K562 (cell line): ENCODE measurements around the gene SCAMP5. TPM values are rescaled to one million over a fixed set of nuclear protein-coding genes. Genes with fewer than 3 reads are reported as not detected.

Experiments used
- ATAC-seq: fragments of 200-7000 bp; cut with Tn5 transposase; 3 replicates; pipeline ENCODE4 v1.9.1; 2020; ENCODE audit warnings: moderate library complexity
- BruUV-seq: library from RNA; stranded (reverse); fragments of 400-500 nt; replicated peaks from 2 replicates; lab custom pipeline; 2021; lab: Mats Ljungman, UMichigan
- CTCF ChIA-PET: fragments of 300-600 bp; formaldehyde crosslinking; extraction: SDS; loops from one replicate; lab custom pipeline; 2021; ENCODE audit warnings: low intra/inter-chr PET ratio; lab: Yijun Ruan, JAX
- POLR2A ChIA-PET: fragments of 300-600, 350-650 bp; sonication (Branson Sonifier 250); formaldehyde crosslinking; extraction: SDS; loops from one replicate; lab custom pipeline; 2021; ENCODE audit warnings: antibody characterized with exemption, inconsistent platforms; lab: Yijun Ruan, JAX
- DNase-seq, 4 experiments: peaks; one replicate each; pipeline versions ENCODE4 v3.0.0 to v3.0.0-alpha.2; 2011 to 2018; ENCODE audit warnings: low spot score in 3 of 4, mixed read lengths in 3 of 4; ENCODE audit errors: extremely low read depth in 1 of 4
- FAIRE-seq: peaks from 2 replicates; lab custom pipeline; 2011; peaks lifted over from hg19 to GRCh38; lab: Jason Lieb, UNC
- H2AFZ ChIP-seq: 2 replicates; pipeline ENCODE4 v1.6.0; 2011; ENCODE audit warnings: low read depth, low read length, control low read depth, inconsistent platforms
- H3K27ac ChIP-seq: fragments of 200-600 bp; 3 replicates; pipeline ENCODE4 v1.8.0; 2011; ENCODE audit warnings: low read depth, mild to moderate bottlenecking, control low read depth, inconsistent platforms, low read length, moderate library complexity, mixed read lengths; ENCODE audit errors: extremely low read depth
- H3K27me3 ChIP-seq, 2 experiments: fragments of 300-600 bp in 1 of 2; 2 replicates in 1 of 2; 3 replicates in 1 of 2; pipeline versions ENCODE4 v1.6.0 to v1.8.0; 2011; ENCODE audit warnings: inconsistent platforms in 2 of 2, low read length in 2 of 2, mild to moderate bottlenecking in 1 of 2, mixed read lengths in 1 of 2, moderate library complexity in 1 of 2; ENCODE audit not compliant: control insufficient read depth in 2 of 2, insufficient read depth in 2 of 2
- H3K36me3 ChIP-seq: fragments of 300-600 bp; 3 replicates; pipeline ENCODE4 v1.8.0; 2011; ENCODE audit warnings: mild to moderate bottlenecking, low read length, inconsistent platforms; ENCODE audit not compliant: control insufficient read depth, insufficient read depth
- H3K4me1 ChIP-seq, 2 experiments: fragments of 200-600 bp in 1 of 2; replicated peaks in 1 of 2; 2 replicates in 1 of 2; 3 replicates in 1 of 2; pipeline versions ENCODE4 v1.5.1 to v1.8.0; 2011; ENCODE audit warnings: inconsistent platforms in 2 of 2, low read length in 2 of 2, mild to moderate bottlenecking in 1 of 2, mixed read lengths in 1 of 2, moderate library complexity in 1 of 2; ENCODE audit not compliant: control insufficient read depth in 2 of 2, insufficient read depth in 2 of 2
- H3K4me2 ChIP-seq: 2 replicates; pipeline ENCODE4 v1.6.1; 2011; ENCODE audit warnings: low read length, control low read depth, inconsistent platforms, mixed read lengths; ENCODE audit not compliant: insufficient read depth
- H3K4me3 ChIP-seq: fragments of 200-600 bp; sonication (generic), shearing (Covaris generic); 2 replicates; pipeline ENCODE4 v1.5.1; 2016; ENCODE audit warnings: control low read depth, inconsistent platforms
- H3K79me2 ChIP-seq: fragments of 200-600 bp; 3 replicates; pipeline ENCODE4 v1.8.0; 2011; ENCODE audit warnings: low read length, inconsistent platforms; ENCODE audit not compliant: control insufficient read depth, insufficient read depth
- H3K9ac ChIP-seq, 2 experiments: 2 replicates each; pipeline versions ENCODE4 v1.6.0 to v1.6.1; 2011; ENCODE audit warnings: low read depth in 2 of 2, low read length in 2 of 2, control low read depth in 1 of 2, inconsistent platforms in 1 of 2, mild to moderate bottlenecking in 1 of 2, mixed read lengths in 1 of 2; ENCODE audit not compliant: insufficient read depth in 1 of 2
- H3K9me1 ChIP-seq: one replicate; pipeline ENCODE4 v1.6.0; 2011; ENCODE audit warnings: inconsistent platforms, mild to moderate bottlenecking, low read length, moderate library complexity; ENCODE audit not compliant: control insufficient read depth, insufficient read depth
- H3K9me3 ChIP-seq: replicated peaks from 2 replicates; pipeline ENCODE4 v1.5.1; 2011; ENCODE audit warnings: low read depth, low read length, inconsistent platforms; ENCODE audit not compliant: control insufficient read depth, insufficient read depth
- H4K20me1 ChIP-seq: replicated peaks from 2 replicates; pipeline ENCODE4 v1.6.1; 2011; ENCODE audit warnings: low read length, inconsistent platforms, mixed read lengths; ENCODE audit not compliant: control insufficient read depth, insufficient read depth
- CBX5 ChIP-seq: IDR thresholded peaks from 2 replicates; pipeline ENCODE4 v1.6.1; 2014; ENCODE audit warnings: low read depth, borderline replicate concordance
- CHD2 ChIP-seq: IDR thresholded peaks from 2 replicates; pipeline ENCODE4 v1.6.1; 2011; ENCODE audit warnings: low read depth, low read length
- EZH2 ChIP-seq: IDR thresholded peaks from 2 replicates; pipeline ENCODE4 v1.6.1; 2012; ENCODE audit warnings: low read depth, mild to moderate bottlenecking, inconsistent platforms, low read length, borderline replicate concordance
- HNRNPH1 ChIP-seq: fragments of 200-400 bp; formaldehyde crosslinking; optimal IDR thresholded peaks from 2 replicates; pipeline ENCODE3; 2017; ENCODE audit warnings: low read depth, mild to moderate bottlenecking, low read length, moderate library complexity
- KLF1 ChIP-seq: fragments of 450-650 bp; IDR thresholded peaks from 2 replicates; pipeline ENCODE4 v1.6.1; 2016; ENCODE audit warnings: missing genetic modification characterization, missing compliant biosample characterization
- LARP7 ChIP-seq: fragments of 450-650 bp; IDR thresholded peaks from 2 replicates; pipeline ENCODE4 v1.6.1; 2016
- NCOA2 ChIP-seq, 2 experiments: fragments of 450-650 bp; IDR thresholded peaks; 2 replicates each; pipeline ENCODE4 v1.6.1; 2018; ENCODE audit warnings: mild to moderate bottlenecking in 2 of 2, moderate library complexity in 1 of 2; ENCODE audit not compliant: partially characterized antibody in 2 of 2
- SMAD2 ChIP-seq: fragments of 150-350 bp; IDR thresholded peaks from 2 replicates; pipeline ENCODE4 v1.6.1; 2014; ENCODE audit warnings: low read depth, mild to moderate bottlenecking, low read length
- SMC3 ChIP-seq: conservative IDR thresholded peaks from 2 replicates; pipeline ENCODE4 v1.6.1; 2011; ENCODE audit warnings: low read depth, low read length, improper control_type of control experiment; ENCODE audit not compliant: insufficient read depth
- SNRNP70 ChIP-seq: fragments of 200-400 bp; formaldehyde crosslinking; optimal IDR thresholded peaks from 2 replicates; pipeline ENCODE3; 2017; ENCODE audit warnings: low read depth, low read length
- TAF7 ChIP-seq: fragments of 450-650 bp; IDR thresholded peaks from 2 replicates; pipeline ENCODE4 v1.6.1; 2016; ENCODE audit warnings: missing genetic modification characterization, missing compliant biosample characterization
- TOE1 ChIP-seq, 2 experiments: fragments of 450-650 bp in 1 of 2; sonication (generic) in 1 of 2; formaldehyde crosslinking in 1 of 2; IDR thresholded peaks; 2 replicates each; pipeline versions ENCODE4 v1.7.1 to v1.8.0; 2016 to 2022; ENCODE audit warnings: borderline replicate concordance in 2 of 2, mild to moderate bottlenecking in 2 of 2, antibody characterized with exemption in 1 of 2, inconsistent platforms in 1 of 2, low read depth in 1 of 2, missing genetic modification reagents in 1 of 2, moderate library complexity in 1 of 2
- YY1 ChIP-seq, 3 experiments: IDR thresholded peaks; 2 replicates each; pipeline ENCODE4 v1.6.1; 2011; ENCODE audit warnings: low read length in 2 of 3, mild to moderate bottlenecking in 2 of 3, moderate library complexity in 2 of 3, borderline replicate concordance in 1 of 3, control low read depth in 1 of 3, low read depth in 1 of 3; ENCODE audit not compliant: insufficient read depth in 3 of 3, insufficient replicate concordance in 2 of 3, control insufficient read depth in 1 of 3, insufficient read length in 1 of 3; ENCODE audit errors: extremely low read depth in 1 of 3
- ZBTB7A ChIP-seq: IDR thresholded peaks from 2 replicates; pipeline ENCODE4 v1.6.1; 2011; ENCODE audit warnings: low read depth, mild to moderate bottlenecking, low read length, moderate library complexity, borderline replicate concordance; ENCODE audit not compliant: control insufficient read depth
- ZFX ChIP-seq: sonication (generic); formaldehyde crosslinking; IDR thresholded peaks from 2 replicates; pipeline ENCODE4 v1.8.0; 2022; ENCODE audit warnings: mild to moderate bottlenecking, missing genetic modification reagents, moderate library complexity
- ZKSCAN1 ChIP-seq: fragments of 150-350 bp; IDR thresholded peaks from 2 replicates; pipeline ENCODE4 v1.6.1; 2016; ENCODE audit warnings: low read depth, low read length
- ZNF384 ChIP-seq: IDR thresholded peaks from 2 replicates; pipeline ENCODE4 v1.6.1; 2012; ENCODE audit warnings: low read depth, low read length, improper control_type of control experiment
- WGBS: fragments of 100-300 bp; shearing (Covaris generic); methylation state at CpG from one replicate; pipeline ENCODE4 v1.1.6; 2016; ENCODE audit warnings: low coverage, mixed read lengths; ENCODE audit not compliant: insufficient coverage; ENCODE audit errors: missing lambda C conversion rate; 5-methylcytosine and 5-hydroxymethylcytosine counted together
- in situ Hi-C: fragments of 300-500 bp; cut with MboI; formaldehyde crosslinking; loops from 4 replicates; pipeline ENCODE4 v1.15.0; 2018; ENCODE audit warnings: inconsistent platforms, mixed read lengths
- intact Hi-C: fragments of 100-400 bp; cut with micrococcal nuclease; formaldehyde crosslinking; loops from 2 replicates; pipeline ENCODE4 v1.14.2; 2022
- polyA plus RNA-seq, 8 experiments: library from polyadenylated mRNA; depleted of rRNA in 4 of 8; stranded (reverse) in 5 of 8; unstranded in 3 of 8; fragments of >200 nt; fragmentation: Nextera tagmentation in 2 of 8; fragmentation: Illumina TruSeq in 1 of 8; extraction: Ambion mirVana in 2 of 8; extraction: Trizol in 1 of 8; gene quantifications; 2 replicates each; pipeline versions ENCODE4 v1.2.1 to v1.2.3, GENCODE V29; 2011 to 2014; ENCODE audit warnings: inconsistent platforms in 1 of 8, missing spikeins in 1 of 8
- total RNA-seq, 7 experiments: library from RNA; depleted of rRNA in 6 of 7; stranded (reverse); fragments of >200 nt in 6 of 7; fragmentation: Illumina TruSeq in 2 of 7; extraction: Trizol in 2 of 7; gene quantifications; 2 replicates each; pipeline versions ENCODE4 v1.2.1 to v1.2.3, GENCODE V29; 2011 to 2021; ENCODE audit warnings: low replicate concordance in 1 of 7
- TF ChIP-seq, protein P1 (sequence below): fragments of 450-650 bp; IDR thresholded peaks from 2 replicates; pipeline ENCODE4 v1.6.1; 2014; ENCODE audit warnings: low read depth, mild to moderate bottlenecking, moderate library complexity, borderline replicate concordance
- TF ChIP-seq, protein P2 (sequence below): fragments of 250-450 bp; sonication (Bioruptor Pico); IDR thresholded peaks from 2 replicates; pipeline ENCODE4 v1.4.0; 2020; ENCODE audit warnings: borderline replicate concordance

SCAMP5 gene
- total and polyA plus RNA-seq, 9 of the 15 experiments (the other 6 are each of a cell fraction or from before 2014, with no cell fraction given), result 0.09 to 0.29 (median 0.19) TPM; not detected in 5

DNA sequence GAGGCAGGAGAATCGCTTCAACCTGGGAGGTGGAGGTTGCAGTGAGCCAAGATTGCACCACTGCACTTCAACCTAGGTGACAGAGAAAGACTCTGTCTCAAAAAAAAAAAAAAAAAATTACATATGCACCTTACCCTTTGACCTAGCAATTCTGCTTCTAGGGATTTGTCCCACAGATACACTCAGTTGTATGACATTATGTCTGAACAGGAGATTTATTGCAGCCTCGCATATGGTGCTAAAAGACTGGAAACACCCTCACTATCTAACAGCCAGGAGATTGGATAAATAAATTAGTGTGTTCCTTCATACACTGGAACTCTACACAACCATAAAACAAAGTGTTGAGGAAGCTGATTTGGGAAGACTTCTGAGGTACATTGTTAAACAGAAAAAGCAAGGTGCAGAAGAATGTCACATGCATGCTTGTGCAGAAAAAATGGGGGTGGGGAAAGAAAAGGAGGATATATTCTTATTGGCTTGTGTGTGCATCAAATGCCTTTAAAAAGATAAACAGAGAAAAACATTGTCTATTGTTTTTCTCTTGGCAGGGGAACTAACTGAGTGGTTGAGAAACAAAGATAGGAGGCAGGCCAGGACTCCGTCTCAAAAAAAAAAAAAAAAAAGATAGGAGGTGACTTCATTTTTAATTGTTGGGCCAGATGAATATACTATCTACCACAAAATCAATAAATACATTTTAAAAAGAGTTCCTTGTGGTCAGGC is 59.0 kb downstream of the SCAMP5 start:
- H3K9me1 ChIP-seq, result no peaks in the 10 kb centered on the region
- ChIA-PET POLR2A (interaction anchor here (1.0 to 1.3 kb wide), 2 partner anchors 10 to 12 kb away, joined by 5 read pairs; no protein-coding TSS in a partner anchor), CTCF (interaction anchor here (0.5 kb wide), 1 partner anchor 23 kb away, joined by 4 read pairs; no protein-coding TSS in a partner anchor)
- ATAC-seq (peak; percentile 46; the same call in 2 of the 3 replicates), DNase-seq (no peak), FAIRE-seq (peak; percentile 54)
- peaks cover 0 to 11% of the 10 kb centered on the region in 2 experiments; a peak in 4 of 5 replicates for H3K4me1 ChIP-seq
- no peaks in the 10 kb centered on the region for H3K27me3 ChIP-seq
- no peak overlapping the region for H3K4me3 ChIP-seq
- H3K27ac ChIP-seq, result no peak overlapping the region
- in situ Hi-C loops, result no loop called here
- H3K9me3 ChIP-seq, result no peaks in the 10 kb centered on the region
- no TSS peak for BruUV-seq
- H3K4me2 ChIP-seq, result no peak overlapping the region
- no peak overlapping the region for H3K9ac ChIP-seq
- 9% methylated on average over 3 of the region's 3 CpGs for WGBS
- H3K79me2 ChIP-seq, result no peaks in the 10 kb centered on the region
- no peak overlapping the region for H2AFZ ChIP-seq
- H3K36me3 ChIP-seq, result no peaks in the 10 kb centered on the region
- intact Hi-C loops, result no loop called here
- H4K20me1 ChIP-seq, result no peaks in the 10 kb centered on the region
- TF ChIP-seq SMAD2, result no peak
- TF ChIP-seq ZKSCAN1, result no peak
- TF ChIP-seq ZNF384, result peak; percentile 52; the same call in 1 of the 2 replicates
- no peak for TF ChIP-seq KLF1 (tag)
- TF ChIP-seq CHD2, result no peak
- TF ChIP-seq SNRNP70, result no peak
- TF ChIP-seq HNRNPH1, result no peak
- no peak for TF ChIP-seq ZFX (CRISPR knock-in tag)
- no peak for TF ChIP-seq TAF7
- TF ChIP-seq, protein P1, sequence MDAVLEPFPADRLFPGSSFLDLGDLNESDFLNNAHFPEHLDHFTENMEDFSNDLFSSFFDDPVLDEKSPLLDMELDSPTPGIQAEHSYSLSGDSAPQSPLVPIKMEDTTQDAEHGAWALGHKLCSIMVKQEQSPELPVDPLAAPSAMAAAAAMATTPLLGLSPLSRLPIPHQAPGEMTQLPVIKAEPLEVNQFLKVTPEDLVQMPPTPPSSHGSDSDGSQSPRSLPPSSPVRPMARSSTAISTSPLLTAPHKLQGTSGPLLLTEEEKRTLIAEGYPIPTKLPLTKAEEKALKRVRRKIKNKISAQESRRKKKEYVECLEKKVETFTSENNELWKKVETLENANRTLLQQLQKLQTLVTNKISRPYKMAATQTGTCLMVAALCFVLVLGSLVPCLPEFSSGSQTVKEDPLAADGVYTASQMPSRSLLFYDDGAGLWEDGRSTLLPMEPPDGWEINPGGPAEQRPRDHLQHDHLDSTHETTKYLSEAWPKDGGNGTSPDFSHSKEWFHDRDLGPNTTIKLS, result no peak
- TF ChIP-seq EZH2, result no peak
- no peak for TF ChIP-seq TOE1 (IDR thresholded peaks at IDR 0.05; ENCODE audit: borderline replicate concordance)
- no peak for TF ChIP-seq TOE1 (CRISPR knock-in tag; IDR thresholded peaks at IDR 0.05; ENCODE audit: borderline replicate concordance, low read depth)
- TF ChIP-seq NCOA2 (IDR thresholded peaks at IDR 0.05; ENCODE audit: partially characterized antibody in 2 of 2), result no peak
- TF ChIP-seq, protein P2, sequence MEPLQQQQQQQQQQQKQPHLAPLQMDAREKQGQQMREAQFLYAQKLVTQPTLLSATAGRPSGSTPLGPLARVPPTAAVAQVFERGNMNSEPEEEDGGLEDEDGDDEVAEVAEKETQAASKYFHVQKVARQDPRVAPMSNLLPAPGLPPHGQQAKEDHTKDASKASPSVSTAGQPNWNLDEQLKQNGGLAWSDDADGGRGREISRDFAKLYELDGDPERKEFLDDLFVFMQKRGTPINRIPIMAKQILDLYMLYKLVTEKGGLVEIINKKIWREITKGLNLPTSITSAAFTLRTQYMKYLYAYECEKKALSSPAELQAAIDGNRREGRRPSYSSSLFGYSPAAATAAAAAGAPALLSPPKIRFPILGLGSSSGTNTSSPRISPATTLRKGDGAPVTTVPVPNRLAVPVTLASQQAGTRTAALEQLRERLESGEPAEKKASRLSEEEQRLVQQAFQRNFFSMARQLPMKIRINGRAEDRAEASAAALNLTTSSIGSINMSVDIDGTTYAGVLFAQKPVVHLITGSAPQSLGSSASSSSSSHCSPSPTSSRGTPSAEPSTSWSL, result no peak
- no peak for TF ChIP-seq LARP7
- no peak for TF ChIP-seq CBX5
- no peak for TF ChIP-seq YY1 (IDR thresholded peaks at IDR 0.05; ENCODE audit: borderline replicate concordance in 1 of 3, control insufficient read depth in 1 of 3, extremely low read depth in 1 of 3, insufficient read depth in 3 of 3, insufficient read length in 1 of 3, insufficient replicate concordance in 2 of 3, low read depth in 1 of 3, low read length in 2 of 3)
- TF ChIP-seq SMC3, result no peak
- TF ChIP-seq ZBTB7A, result no peak
